ENCODE data around the gene ELL2.
"Not testable (repeated sequence)": the region's sequence is repeated elsewhere in the genome, so short reads cannot be mapped to it uniquely, and the experiment has no call there.

ELL2 gene

DNA sequence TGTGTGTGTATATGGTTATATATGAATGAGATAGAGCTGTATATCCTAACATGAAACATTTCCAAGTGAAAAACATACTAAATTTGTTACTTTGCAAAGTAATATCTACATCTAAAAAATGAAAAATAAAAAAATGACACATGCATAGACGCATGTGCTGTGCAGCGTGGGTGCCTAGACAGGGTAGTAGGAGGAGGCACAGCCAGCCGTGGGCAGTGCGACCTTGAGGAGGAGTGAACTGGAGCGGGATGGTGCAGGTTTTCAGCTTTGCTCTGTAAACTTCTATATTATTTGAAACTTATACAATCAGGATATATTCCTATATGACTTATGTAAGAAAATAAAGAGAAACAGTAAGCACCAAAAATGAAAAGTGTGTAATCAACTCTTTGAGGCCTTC lies 124.2 kb downstream of the ELL2 start:
- intact Hi-C loops (cut with DNase I), result loop anchor here (10.0 kb wide), 1 partner anchor 283 kb away; the partner anchor contains the start of genes ARSK and SKIC3
- peak in 13 of 42 donors; percentile 37 to 76 (median 49) for DNase-seq

DNA sequence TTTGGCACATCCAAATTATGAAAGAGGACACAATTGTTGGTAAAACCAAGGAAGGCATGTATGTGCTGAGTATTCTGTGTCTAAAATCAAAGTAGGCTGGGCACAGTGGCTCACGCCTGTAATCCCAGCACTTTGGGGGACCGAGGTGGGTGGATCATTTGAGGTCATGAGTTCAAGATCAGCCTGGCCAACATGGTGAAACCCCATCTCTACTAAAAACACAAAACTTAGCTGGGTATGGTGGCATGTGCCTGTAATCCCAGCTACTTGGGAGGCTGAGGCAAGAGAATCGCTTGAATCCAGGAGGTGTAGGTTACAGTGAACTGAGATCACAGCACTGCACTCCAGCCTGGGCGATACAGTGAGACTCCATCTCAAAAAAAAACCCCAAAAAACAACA lies 124.7 kb downstream of the ELL2 start:
- intact Hi-C loops (cut with DNase I), result loop anchor here (10.0 kb wide), 1 partner anchor 282 kb away; the partner anchor contains the start of genes ARSK and SKIC3
- DNase-seq, result not testable (repeated sequence)

DNA sequence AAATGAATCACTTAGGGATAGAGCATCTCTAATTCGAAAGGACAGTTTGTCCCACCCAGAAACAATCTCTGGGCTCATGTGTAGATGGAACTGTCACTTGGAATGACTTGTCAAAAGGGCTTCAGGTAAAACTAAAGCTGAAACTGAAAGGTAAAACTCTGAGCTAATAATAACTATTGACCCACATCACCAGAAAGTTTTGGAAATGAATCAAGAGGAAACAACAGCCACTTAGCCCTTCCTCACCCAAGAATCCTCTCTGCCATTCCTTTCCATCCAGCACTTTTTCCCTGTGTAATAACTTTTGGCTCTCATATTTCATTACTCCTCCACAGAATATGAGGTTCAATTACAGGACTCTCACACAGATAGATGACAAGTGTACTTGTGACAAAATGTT lies 125.1 kb downstream of the ELL2 start:
- intact Hi-C loops (cut with DNase I), result loop anchor here (10.0 kb wide), 1 partner anchor 282 kb away; the partner anchor contains the start of genes ARSK and SKIC3
- no peak for DNase-seq

DNA sequence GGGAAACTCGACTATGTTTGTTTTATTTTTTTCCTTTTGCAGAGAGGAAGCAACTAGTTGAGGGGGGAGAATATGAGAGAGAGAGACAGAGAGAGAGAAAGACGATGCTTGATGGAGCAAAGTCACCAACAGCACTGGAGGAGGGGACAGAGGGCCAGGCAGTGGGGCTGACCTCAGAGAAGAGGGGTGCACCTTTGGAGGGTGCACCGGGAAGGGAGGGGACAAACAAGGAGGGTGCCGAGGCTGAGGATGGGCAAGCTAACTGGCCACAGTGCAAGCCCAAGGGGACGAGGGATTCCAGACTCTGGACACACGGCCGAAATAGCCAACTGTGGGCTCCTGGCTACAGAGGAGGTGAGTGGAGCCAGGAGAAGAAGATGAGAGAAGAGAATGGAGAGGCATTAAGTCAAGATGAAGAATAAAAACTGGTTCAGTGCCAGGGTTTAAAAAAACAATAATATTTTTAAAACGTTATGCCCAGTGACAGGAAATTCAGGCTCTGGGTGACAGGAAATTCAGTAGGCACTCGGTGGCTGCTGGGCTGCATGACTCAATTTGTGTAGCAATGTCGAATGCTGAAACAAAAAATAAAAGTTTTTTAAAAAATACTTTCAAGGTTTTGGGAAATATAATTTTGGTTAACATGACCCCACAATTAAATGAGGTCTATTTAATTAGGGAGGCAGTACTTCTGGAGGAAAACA lies 125.8 kb downstream of the ELL2 start:
- DNase-seq, result no peak
- intact Hi-C loops (cut with DNase I), result loop anchor here (10.0 kb wide), 1 partner anchor 281 kb away; the partner anchor contains the start of genes ARSK and SKIC3
